Natural killer cell (primary cell): ENCODE results near the gene C1RL. TPM values are rescaled to one million over a fixed set of nuclear protein-coding genes. Genes with fewer than 3 reads are reported as not detected.
A peak's percentile ranks its signal among the peaks of the same experiment; 100 is the strongest.

ENCODE experiments used
- ATAC-seq, 3 donors: fragments of 150-1000 bp in 2 of 3; fragments of 200-7000 bp in 1 of 3; cut with Tn5 transposase; 1 replicate in 1 of 3; 2 replicates in 2 of 3; pipeline ENCODE4 v1.10.0; 2021; ENCODE audit warnings: mild to moderate bottlenecking in 2 of 3, moderate library complexity in 2 of 3
- DNase-seq, 2 donors: peaks; one replicate each; pipeline versions ENCODE4 v3.0.0 to v3.0.0-alpha.2; 2013 to 2021; ENCODE audit warnings: mixed read lengths in 1 of 2
- H3K27ac ChIP-seq: one replicate; pipeline ENCODE4 v1.5.1; 2013; ENCODE audit warnings: mild to moderate bottlenecking, low read length
- H3K27me3 ChIP-seq: one replicate; pipeline ENCODE4 v1.6.1; 2013; ENCODE audit warnings: low read length; ENCODE audit not compliant: control insufficient read depth, insufficient read depth
- H3K36me3 ChIP-seq: one replicate; pipeline ENCODE4 v1.6.1; 2013; ENCODE audit warnings: low read length; ENCODE audit not compliant: control insufficient read depth, insufficient read depth
- H3K4me1 ChIP-seq: one replicate; pipeline ENCODE4 v1.6.1; 2013; ENCODE audit warnings: low read length; ENCODE audit not compliant: control insufficient read depth, insufficient read depth
- H3K4me3 ChIP-seq: one replicate; pipeline ENCODE4 v1.5.1; 2013; ENCODE audit warnings: low read length
- H3K9me3 ChIP-seq: one replicate; pipeline ENCODE4 v1.6.1; 2013; ENCODE audit warnings: low read length; ENCODE audit not compliant: control insufficient read depth, insufficient read depth
- H3K27ac Mint-ChIP-seq, 2 donors: one replicate each; pipeline ENCODE4 v1.8.0; 2022; ENCODE audit warnings: mild to moderate bottlenecking in 2 of 2, mixed read lengths in 2 of 2, moderate library complexity in 1 of 2
- H3K27me3 Mint-ChIP-seq, 2 donors: one replicate each; pipeline ENCODE4 v1.8.0; 2022; ENCODE audit warnings: low read depth in 2 of 2, mixed read lengths in 2 of 2
- H3K36me3 Mint-ChIP-seq: one replicate; pipeline ENCODE4 v1.8.0; 2022; ENCODE audit warnings: mixed read lengths
- H3K4me1 Mint-ChIP-seq, 2 donors: one replicate each; pipeline ENCODE4 v1.8.0; 2022; ENCODE audit warnings: mixed read lengths in 2 of 2
- H3K4me3 Mint-ChIP-seq: one replicate; pipeline ENCODE4 v1.8.0; 2022; ENCODE audit warnings: mild to moderate bottlenecking, moderate library complexity, mixed read lengths
- H3K9me3 Mint-ChIP-seq, 2 donors: one replicate each; pipeline ENCODE4 v1.8.0; 2022; ENCODE audit warnings: mixed read lengths in 2 of 2
- WGBS: methylation state at CpG from one replicate; pipeline ENCODE4 v1.1.7; 2013; ENCODE audit warnings: missing lambda C conversion rate; ENCODE audit not compliant: insufficient coverage; 5-methylcytosine and 5-hydroxymethylcytosine counted together
- intact Hi-C: fragments of 100-400 bp; cut with micrococcal nuclease; formaldehyde crosslinking; loops from one replicate; pipeline ENCODE4 v1.14.2; 2022
- total RNA-seq, 4 donors: library from RNA; stranded (reverse); fragments of 120-200 nt in 1 of 4; gene quantifications; one replicate each; pipeline versions ENCODE4 v1.2.3 to v1.2.4, GENCODE V29; 2013 to 2022
- TF ChIP-seq, protein P1 (sequence below): fragments of 200-600 bp; IDR thresholded peaks from one replicate; pipeline ENCODE4 v1.8.0; 2022; ENCODE audit warnings: antibody characterized with exemption

C1RL gene
- total RNA-seq, 3 donors from 2014 or later (not counting 1 experiment from before 2014, with no cell fraction given) = 29.1 to 35.5 (median 31.0) TPM

- peaks cover 21% of the 10 kb centered on the region for H3K36me3 ChIP-seq
- H3K27me3 Mint-ChIP-seq = no peaks in the 10 kb centered on the region
- 94% methylated on average over 6 of the region's 6 CpGs for WGBS
These were observed 5.8 kb upstream of the C1RL start for GRCh38 chr12:7114851-7115250.

GRCh38 chr12:7114008-7114407 lies 5.0 kb upstream of the C1RL start:
- Histone ChIP-seq H3K27ac (no peak overlapping the region), H3K9me3 (no peaks in the 10 kb centered on the region), H3K27me3 (no peaks in the 10 kb centered on the region), H3K4me1 (peaks cover 14% of the 10 kb centered on the region), H3K36me3 (peaks cover 21% of the 10 kb centered on the region), H3K4me3 (no peak overlapping the region)
- Mint-ChIP-seq H3K9me3 (no peaks in the 10 kb centered on the region), H3K4me3 (no peak overlapping the region), H3K27me3 (no peaks in the 10 kb centered on the region), H3K27ac (no peak overlapping the region), H3K36me3 (no peaks in the 10 kb centered on the region), H3K4me1 (peaks cover 12 to 13% of the 10 kb centered on the region in 2 donors)
- 96% methylated on average over 11 of the region's 11 CpGs for WGBS
- TF ChIP-seq, protein P1, sequence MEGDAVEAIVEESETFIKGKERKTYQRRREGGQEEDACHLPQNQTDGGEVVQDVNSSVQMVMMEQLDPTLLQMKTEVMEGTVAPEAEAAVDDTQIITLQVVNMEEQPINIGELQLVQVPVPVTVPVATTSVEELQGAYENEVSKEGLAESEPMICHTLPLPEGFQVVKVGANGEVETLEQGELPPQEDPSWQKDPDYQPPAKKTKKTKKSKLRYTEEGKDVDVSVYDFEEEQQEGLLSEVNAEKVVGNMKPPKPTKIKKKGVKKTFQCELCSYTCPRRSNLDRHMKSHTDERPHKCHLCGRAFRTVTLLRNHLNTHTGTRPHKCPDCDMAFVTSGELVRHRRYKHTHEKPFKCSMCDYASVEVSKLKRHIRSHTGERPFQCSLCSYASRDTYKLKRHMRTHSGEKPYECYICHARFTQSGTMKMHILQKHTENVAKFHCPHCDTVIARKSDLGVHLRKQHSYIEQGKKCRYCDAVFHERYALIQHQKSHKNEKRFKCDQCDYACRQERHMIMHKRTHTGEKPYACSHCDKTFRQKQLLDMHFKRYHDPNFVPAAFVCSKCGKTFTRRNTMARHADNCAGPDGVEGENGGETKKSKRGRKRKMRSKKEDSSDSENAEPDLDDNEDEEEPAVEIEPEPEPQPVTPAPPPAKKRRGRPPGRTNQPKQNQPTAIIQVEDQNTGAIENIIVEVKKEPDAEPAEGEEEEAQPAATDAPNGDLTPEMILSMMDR = no peak
- DNase-seq (no peak), ATAC-seq (no peak)
- intact Hi-C loops = no loop called here

More at GRCh38 chr12:7114851-7115250, 5.8 kb upstream of the C1RL start:
- H3K36me3 Mint-ChIP-seq = no peaks in the 10 kb centered on the region
- H3K27ac Mint-ChIP-seq = no peak overlapping the region
- DNase-seq (no peak), ATAC-seq (no peak)
- Histone ChIP-seq H3K4me1 (peaks cover 6% of the 10 kb centered on the region), H3K27ac (no peak overlapping the region), H3K27me3 (no peaks in the 10 kb centered on the region), H3K4me3 (no peak overlapping the region), H3K9me3 (no peaks in the 10 kb centered on the region)
- H3K4me1 Mint-ChIP-seq = peaks cover 5 to 6% of the 10 kb centered on the region in 2 donors
- TF ChIP-seq, protein P1 = no peak
- intact Hi-C loops = no loop called here
- H3K9me3 Mint-ChIP-seq = no peaks in the 10 kb centered on the region
- no peak overlapping the region for H3K4me3 Mint-ChIP-seq

DNA sequence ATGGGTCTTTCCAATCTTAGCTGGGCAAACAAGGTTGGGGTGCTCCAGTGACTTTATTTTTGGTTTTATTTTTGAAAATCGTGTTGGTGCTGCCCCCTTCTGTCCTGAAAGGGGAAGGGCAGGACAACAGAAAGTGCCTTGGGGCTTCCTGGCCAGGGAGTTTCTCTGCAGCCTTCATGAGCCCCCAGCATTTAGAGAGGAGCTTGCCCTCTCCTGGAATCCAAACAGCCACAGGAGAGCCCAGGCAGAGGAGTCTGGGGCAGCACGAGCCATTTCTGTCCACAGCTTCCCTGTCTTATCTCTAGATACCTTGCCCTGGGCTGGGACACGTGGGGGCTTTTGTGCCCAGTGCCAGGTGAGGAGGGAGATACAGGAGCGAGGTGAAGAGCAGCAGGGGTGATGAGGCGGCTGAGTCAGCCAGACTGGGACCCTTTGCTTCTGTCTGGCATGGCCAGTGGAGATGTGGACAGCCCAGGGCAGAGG lies 4.4 kb upstream of the C1RL start:
- Histone ChIP-seq H3K4me3 (no peak overlapping the region), H3K36me3 (peaks cover 21% of the 10 kb centered on the region), H3K4me1 (peaks cover 14% of the 10 kb centered on the region), H3K27ac (no peak overlapping the region), H3K9me3 (no peaks in the 10 kb centered on the region), H3K27me3 (no peaks in the 10 kb centered on the region)
- intact Hi-C loops = loop anchor here (1.0 kb wide), 2 partner anchors 189 to 244 kb away; no protein-coding TSS in a partner anchor
- Mint-ChIP-seq H3K36me3 (no peaks in the 10 kb centered on the region), H3K9me3 (no peaks in the 10 kb centered on the region), H3K4me3 (no peak overlapping the region), H3K27me3 (no peaks in the 10 kb centered on the region), H3K27ac (peak overlapping the region in 1 of 2 donors; percentile 61), H3K4me1 (peaks cover 14 to 16% of the 10 kb centered on the region in 2 donors)
- ATAC-seq = peak; percentile 52 to 64 (median 55)
- TF ChIP-seq, protein P1 = peak; percentile 85
- peak in 1 of 2 donors; percentile 82 for DNase-seq
- 57% methylated on average over 5 of the region's 5 CpGs for WGBS

DNA sequence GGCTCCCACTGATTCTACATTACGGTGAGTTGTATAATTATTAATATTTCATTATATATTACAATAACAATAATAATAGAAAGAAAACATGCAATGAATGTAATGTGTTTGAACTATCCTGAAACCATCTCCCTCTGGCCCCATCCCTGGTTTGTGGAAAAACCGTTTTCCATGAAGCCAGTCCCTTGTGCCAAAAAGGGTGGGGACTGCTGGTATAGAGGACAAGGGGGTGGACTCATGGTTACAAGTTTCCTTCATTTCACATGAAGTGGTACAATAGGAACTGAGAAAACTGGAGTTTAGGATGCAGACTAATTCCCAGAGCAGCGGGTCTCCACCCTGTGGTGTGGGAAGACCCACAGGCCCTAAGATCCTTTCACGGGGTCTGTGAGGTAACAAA lies 3.0 kb upstream of the C1RL start:
- Histone ChIP-seq H3K27ac (no peak overlapping the region), H3K27me3 (no peaks in the 10 kb centered on the region), H3K4me1 (peaks cover 26% of the 10 kb centered on the region), H3K36me3 (peaks cover 21% of the 10 kb centered on the region), H3K4me3 (no peak overlapping the region), H3K9me3 (no peaks in the 10 kb centered on the region)
- no peak overlapping the region for H3K4me3 Mint-ChIP-seq
- WGBS = 90% methylated on average over 2 of the region's 4 CpGs
- peaks cover 24 to 26% of the 10 kb centered on the region in 2 donors for H3K4me1 Mint-ChIP-seq
- no peak for DNase-seq
- no peaks in the 10 kb centered on the region for H3K27me3 Mint-ChIP-seq
- H3K9me3 Mint-ChIP-seq = no peaks in the 10 kb centered on the region
- no peaks in the 10 kb centered on the region for H3K36me3 Mint-ChIP-seq
- ATAC-seq = no peak
- intact Hi-C loops = no loop called here
- no peak overlapping the region for H3K27ac Mint-ChIP-seq
- TF ChIP-seq, protein P1 = no peak
